HepG2 (cell line): ENCODE results near the gene TMEM129. TPM values are rescaled to one million over a fixed set of nuclear protein-coding genes. Genes with fewer than 3 reads are reported as not detected.

Experiments used
- FOXK1 ChIP-seq: sonication (generic); formaldehyde crosslinking; IDR thresholded peaks from 2 replicates; pipeline ENCODE4 v1.4.0; 2020; ENCODE audit warnings: low read depth, missing genetic modification reagents, borderline replicate concordance
- GABPA ChIP-seq, 2 experiments: IDR thresholded peaks; 2 replicates each; pipeline ENCODE4 v1.6.1; 2011 to 2016; ENCODE audit warnings: low read depth in 2 of 2, low read length in 1 of 2, missing biosample characterization in 1 of 2, missing genetic modification characterization in 1 of 2
- MAFK ChIP-seq, 2 experiments: IDR thresholded peaks in 1 of 2; conservative IDR thresholded peaks in 1 of 2; 2 replicates each; pipeline ENCODE4 v1.6.1; 2011; ENCODE audit warnings: improper control_type of control experiment in 2 of 2, low read length in 2 of 2
- MIER3 ChIP-seq: IDR thresholded peaks from 2 replicates; pipeline ENCODE4 v1.6.1; 2016; ENCODE audit warnings: missing compliant biosample characterization, borderline replicate concordance
- NFE2 ChIP-seq: sonication (generic); formaldehyde crosslinking; IDR thresholded peaks from 2 replicates; pipeline ENCODE4 v1.4.0; 2020; ENCODE audit warnings: missing genetic modification reagents
- POLR2A ChIP-seq, 2 experiments: IDR thresholded peaks; 2 replicates each; pipeline ENCODE4 v1.6.1; 2011; ENCODE audit warnings: low read depth in 2 of 2, low read length in 2 of 2, mild to moderate bottlenecking in 1 of 2, moderate library complexity in 1 of 2; ENCODE audit not compliant: insufficient read depth in 1 of 2
- RAD21 ChIP-seq: fragments of 450-650 bp; formaldehyde crosslinking; IDR thresholded peaks from 2 replicates; pipeline ENCODE4 v1.5.0; 2020; ENCODE audit warnings: mild to moderate bottlenecking
- SCMH1 ChIP-seq: sonication (generic); formaldehyde crosslinking; IDR thresholded peaks from 2 replicates; pipeline ENCODE4 v1.9.0; 2021; ENCODE audit warnings: missing genetic modification reagents, mild to moderate bottlenecking, borderline replicate concordance
- SIX4 ChIP-seq: sonication (generic); formaldehyde crosslinking; IDR thresholded peaks from 2 replicates; pipeline ENCODE4 v1.4.0; 2020; ENCODE audit warnings: missing genetic modification reagents
- SMAD1 ChIP-seq: sonication (generic); formaldehyde crosslinking; IDR thresholded peaks from 2 replicates; pipeline ENCODE4 v1.4.0; 2020; ENCODE audit warnings: missing genetic modification reagents, low read depth, mild to moderate bottlenecking, borderline replicate concordance
- TP53 ChIP-seq: sonication (generic); formaldehyde crosslinking; conservative IDR thresholded peaks from 2 replicates; pipeline ENCODE4 v1.4.0; 2020; ENCODE audit warnings: missing genetic modification reagents
- ZFP36 ChIP-seq: fragments of 150-350 bp; IDR thresholded peaks from 2 replicates; pipeline ENCODE4 v1.6.1; 2018; ENCODE audit warnings: borderline replicate concordance, low read length, low read depth; ENCODE audit not compliant: partially characterized antibody
- ZMAT3 ChIP-seq: sonication (generic); formaldehyde crosslinking; conservative IDR thresholded peaks from 2 replicates; pipeline ENCODE4 v1.7.0; 2021; ENCODE audit warnings: missing genetic modification reagents
- ZNF256 ChIP-seq: sonication (generic); formaldehyde crosslinking; conservative IDR thresholded peaks from 2 replicates; pipeline ENCODE4 v1.4.0; 2020; ENCODE audit warnings: missing genetic modification reagents
- ZNF431 ChIP-seq: sonication (generic); formaldehyde crosslinking; IDR thresholded peaks from 2 replicates; pipeline ENCODE4 v1.9.0; 2022; ENCODE audit warnings: missing genetic modification reagents, low read depth, mild to moderate bottlenecking, borderline replicate concordance
- ZNF546 ChIP-seq: sonication (generic); formaldehyde crosslinking; conservative IDR thresholded peaks from 2 replicates; pipeline ENCODE4 v1.8.1; 2023; ENCODE audit warnings: mild to moderate bottlenecking, missing genetic modification reagents
- ZNF562 ChIP-seq: sonication (generic); formaldehyde crosslinking; IDR thresholded peaks from 2 replicates; pipeline ENCODE4 v1.8.0; 2022; ENCODE audit warnings: missing genetic modification reagents, borderline replicate concordance
- ZNF746 ChIP-seq: sonication (generic); formaldehyde crosslinking; IDR thresholded peaks from 2 replicates; pipeline ENCODE4 v1.8.0; 2022; ENCODE audit warnings: mild to moderate bottlenecking, missing genetic modification reagents
- polyA plus RNA-seq, 8 experiments: library from polyadenylated mRNA; depleted of rRNA in 3 of 8; stranded (reverse) in 7 of 8; unstranded in 1 of 8; fragments of >200 nt; fragmentation: Illumina TruSeq in 4 of 8; extraction: Trizol in 4 of 8; gene quantifications; 2 replicates each; pipeline versions ENCODE4 v1.2.1 to v1.2.3, GENCODE V29; 2011 to 2016; ENCODE audit warnings: low read depth in 4 of 8, missing spikeins in 1 of 8, mixed read lengths in 1 of 8; ENCODE audit not compliant: insufficient read depth in 1 of 8
- total RNA-seq, 5 experiments: library from RNA; depleted of rRNA; stranded (reverse); fragments of >200 nt; fragmentation: Illumina TruSeq; extraction: Trizol; gene quantifications; 2 replicates each; pipeline ENCODE4 v1.2.3, GENCODE V29; 2016; ENCODE audit warnings: low read depth in 1 of 5
- TF ChIP-seq, protein P1 (sequence below): sonication (generic); formaldehyde crosslinking; IDR thresholded peaks from 2 replicates; pipeline ENCODE4 v1.4.0; 2020; ENCODE audit warnings: missing genetic modification reagents
- TF ChIP-seq, protein P2 (sequence below): sonication (generic); formaldehyde crosslinking; IDR thresholded peaks from 2 replicates; pipeline ENCODE4 v1.8.1; 2023; ENCODE audit warnings: mild to moderate bottlenecking, missing genetic modification reagents
- TF ChIP-seq, protein P3 (sequence below): sonication (generic); formaldehyde crosslinking; IDR thresholded peaks from 2 replicates; pipeline ENCODE4 v1.9.0; 2022; ENCODE audit warnings: missing genetic modification reagents, mild to moderate bottlenecking, borderline replicate concordance
- TF ChIP-seq, protein P4 (sequence below): sonication (generic); formaldehyde crosslinking; IDR thresholded peaks from 2 replicates; pipeline ENCODE4 v1.8.0; 2022; ENCODE audit warnings: mild to moderate bottlenecking, missing genetic modification reagents; ENCODE audit not compliant: insufficient replicate concordance
- TF ChIP-seq, protein P5 (sequence below): sonication (generic); formaldehyde crosslinking; IDR thresholded peaks from 2 replicates; pipeline ENCODE4 v1.4.0; 2020; ENCODE audit warnings: mild to moderate bottlenecking, missing genetic modification reagents

TMEM129 gene
- total and polyA plus RNA-seq, 2 of the 13 experiments (the other 11 are each of a cell fraction or from before 2014, with no cell fraction given), result 19.0 to 25.8 TPM

DNA sequence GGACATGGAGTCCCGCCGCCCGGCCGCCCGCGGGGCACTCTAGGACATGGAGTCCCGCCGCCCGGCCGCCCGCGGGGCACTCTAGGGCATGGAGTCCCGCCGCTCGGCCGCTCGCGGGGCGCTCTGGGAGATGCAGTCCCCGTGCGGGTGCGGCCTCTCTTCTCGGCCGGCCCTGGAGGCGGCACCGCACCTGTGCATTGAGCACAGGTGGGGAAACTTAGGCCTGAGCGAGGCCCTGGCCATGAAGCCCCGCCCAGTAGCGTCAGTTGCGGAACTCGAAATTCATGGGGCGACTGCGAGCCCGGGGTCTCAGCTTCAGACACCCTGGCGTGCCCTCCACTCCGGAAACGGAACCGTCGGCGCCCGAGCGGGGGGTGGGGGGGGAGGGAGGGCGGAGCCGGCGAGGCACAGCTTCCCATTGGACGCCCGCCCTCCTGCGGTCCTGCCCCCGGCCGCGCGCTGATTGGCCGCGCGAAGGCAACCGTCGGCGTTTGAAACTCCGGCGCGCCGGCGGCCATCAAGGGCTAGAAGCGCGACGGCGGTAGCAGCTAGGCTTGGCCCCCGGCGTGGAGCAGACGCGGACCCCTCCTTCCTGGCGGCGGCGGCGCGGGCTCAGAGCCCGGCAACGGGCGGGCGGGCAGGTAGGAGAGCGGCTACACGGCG is at the start of gene TMEM129, which contains the start of gene TACC3 (continued):
- TF ChIP-seq, protein P1, sequence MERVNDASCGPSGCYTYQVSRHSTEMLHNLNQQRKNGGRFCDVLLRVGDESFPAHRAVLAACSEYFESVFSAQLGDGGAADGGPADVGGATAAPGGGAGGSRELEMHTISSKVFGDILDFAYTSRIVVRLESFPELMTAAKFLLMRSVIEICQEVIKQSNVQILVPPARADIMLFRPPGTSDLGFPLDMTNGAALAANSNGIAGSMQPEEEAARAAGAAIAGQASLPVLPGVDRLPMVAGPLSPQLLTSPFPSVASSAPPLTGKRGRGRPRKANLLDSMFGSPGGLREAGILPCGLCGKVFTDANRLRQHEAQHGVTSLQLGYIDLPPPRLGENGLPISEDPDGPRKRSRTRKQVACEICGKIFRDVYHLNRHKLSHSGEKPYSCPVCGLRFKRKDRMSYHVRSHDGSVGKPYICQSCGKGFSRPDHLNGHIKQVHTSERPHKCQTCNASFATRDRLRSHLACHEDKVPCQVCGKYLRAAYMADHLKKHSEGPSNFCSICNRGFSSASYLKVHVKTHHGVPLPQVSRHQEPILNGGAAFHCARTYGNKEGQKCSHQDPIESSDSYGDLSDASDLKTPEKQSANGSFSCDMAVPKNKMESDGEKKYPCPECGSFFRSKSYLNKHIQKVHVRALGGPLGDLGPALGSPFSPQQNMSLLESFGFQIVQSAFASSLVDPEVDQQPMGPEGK (CRISPR knock-in tag), result peak; percentile 72
- no peak for TF ChIP-seq NFE2 (CRISPR knock-in tag)
- no peak for TF ChIP-seq TP53 (CRISPR knock-in tag)
- TF ChIP-seq, protein P2, sequence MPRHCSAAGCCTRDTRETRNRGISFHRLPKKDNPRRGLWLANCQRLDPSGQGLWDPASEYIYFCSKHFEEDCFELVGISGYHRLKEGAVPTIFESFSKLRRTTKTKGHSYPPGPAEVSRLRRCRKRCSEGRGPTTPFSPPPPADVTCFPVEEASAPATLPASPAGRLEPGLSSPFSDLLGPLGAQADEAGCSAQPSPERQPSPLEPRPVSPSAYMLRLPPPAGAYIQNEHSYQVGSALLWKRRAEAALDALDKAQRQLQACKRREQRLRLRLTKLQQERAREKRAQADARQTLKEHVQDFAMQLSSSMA, result 0 out of 2 replicates have a peak, but pooled peaks have one; percentile 9
- no peak for TF ChIP-seq SIX4 (CRISPR knock-in tag)
- no peak for TF ChIP-seq ZNF746
- no peak for TF ChIP-seq GABPA (IDR thresholded peaks at IDR 0.05; ENCODE audit: low read depth, low read length)
- TF ChIP-seq GABPA (CRISPR knock-in tag; IDR thresholded peaks at IDR 0.05; ENCODE audit: low read depth), result peak; percentile 90
- TF ChIP-seq MAFK (conservative IDR thresholded peaks at IDR 0.05 in 1 of 2, IDR thresholded peaks at IDR 0.05 in 1 of 2; ENCODE audit: low read length in 2 of 2), result no peak
- no peak for TF ChIP-seq ZNF431 (CRISPR knock-in tag)
- no peak for TF ChIP-seq ZNF562 (CRISPR knock-in tag)
- no peak for TF ChIP-seq SCMH1 (CRISPR knock-in tag)
- TF ChIP-seq, protein P3, sequence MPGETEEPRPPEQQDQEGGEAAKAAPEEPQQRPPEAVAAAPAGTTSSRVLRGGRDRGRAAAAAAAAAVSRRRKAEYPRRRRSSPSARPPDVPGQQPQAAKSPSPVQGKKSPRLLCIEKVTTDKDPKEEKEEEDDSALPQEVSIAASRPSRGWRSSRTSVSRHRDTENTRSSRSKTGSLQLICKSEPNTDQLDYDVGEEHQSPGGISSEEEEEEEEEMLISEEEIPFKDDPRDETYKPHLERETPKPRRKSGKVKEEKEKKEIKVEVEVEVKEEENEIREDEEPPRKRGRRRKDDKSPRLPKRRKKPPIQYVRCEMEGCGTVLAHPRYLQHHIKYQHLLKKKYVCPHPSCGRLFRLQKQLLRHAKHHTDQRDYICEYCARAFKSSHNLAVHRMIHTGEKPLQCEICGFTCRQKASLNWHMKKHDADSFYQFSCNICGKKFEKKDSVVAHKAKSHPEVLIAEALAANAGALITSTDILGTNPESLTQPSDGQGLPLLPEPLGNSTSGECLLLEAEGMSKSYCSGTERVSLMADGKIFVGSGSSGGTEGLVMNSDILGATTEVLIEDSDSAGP, result no peak
- TF ChIP-seq, protein P4, sequence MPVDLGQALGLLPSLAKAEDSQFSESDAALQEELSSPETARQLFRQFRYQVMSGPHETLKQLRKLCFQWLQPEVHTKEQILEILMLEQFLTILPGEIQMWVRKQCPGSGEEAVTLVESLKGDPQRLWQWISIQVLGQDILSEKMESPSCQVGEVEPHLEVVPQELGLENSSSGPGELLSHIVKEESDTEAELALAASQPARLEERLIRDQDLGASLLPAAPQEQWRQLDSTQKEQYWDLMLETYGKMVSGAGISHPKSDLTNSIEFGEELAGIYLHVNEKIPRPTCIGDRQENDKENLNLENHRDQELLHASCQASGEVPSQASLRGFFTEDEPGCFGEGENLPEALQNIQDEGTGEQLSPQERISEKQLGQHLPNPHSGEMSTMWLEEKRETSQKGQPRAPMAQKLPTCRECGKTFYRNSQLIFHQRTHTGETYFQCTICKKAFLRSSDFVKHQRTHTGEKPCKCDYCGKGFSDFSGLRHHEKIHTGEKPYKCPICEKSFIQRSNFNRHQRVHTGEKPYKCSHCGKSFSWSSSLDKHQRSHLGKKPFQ (CRISPR knock-in tag), result no peak
- no peak; the same call in 1 of the 2 replicates for TF ChIP-seq ZMAT3 (CRISPR knock-in tag)
- TF ChIP-seq RAD21 (CRISPR knock-in tag), result no peak
- TF ChIP-seq ZFP36, result no peak
- peak in 1 of 2 experiments; percentile 63; a peak in 2 of 4 replicates for TF ChIP-seq POLR2A (IDR thresholded peaks at IDR 0.05; ENCODE audit: insufficient read depth in 1 of 2, low read depth in 2 of 2, low read length in 2 of 2)
- TF ChIP-seq SMAD1, result no peak
- 0 out of 2 replicates have a peak, but pooled peaks have one; percentile 14 for TF ChIP-seq ZNF546 (CRISPR knock-in tag)
- TF ChIP-seq ZNF256 (CRISPR knock-in tag), result no peak
- TF ChIP-seq FOXK1 (CRISPR knock-in tag), result peak; percentile 77; the same call in 1 of the 2 replicates
- no peak for TF ChIP-seq MIER3 (CRISPR knock-in tag)
- TF ChIP-seq, protein P5, sequence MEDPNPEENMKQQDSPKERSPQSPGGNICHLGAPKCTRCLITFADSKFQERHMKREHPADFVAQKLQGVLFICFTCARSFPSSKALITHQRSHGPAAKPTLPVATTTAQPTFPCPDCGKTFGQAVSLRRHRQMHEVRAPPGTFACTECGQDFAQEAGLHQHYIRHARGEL (CRISPR knock-in tag), result no peak
